GM08714 (cell line): ENCODE measurements around the gene OSBPL5.
"Not testable (repeated sequence)": the region's sequence is repeated elsewhere in the genome, so short reads cannot be mapped to it uniquely, and the experiment has no call there.

ENCODE experiments used
- H3K4me3 ChIP-seq: fragments of 200-500 bp; sonication (Bioruptor generic); 2 replicates; pipeline ENCODE4 v1.5.1; 2014; ENCODE audit warnings: mild to moderate bottlenecking, low read length, inconsistent platforms
- ZNF274 ChIP-seq: IDR thresholded peaks from 2 replicates; pipeline ENCODE4 v1.6.1; 2012; ENCODE audit warnings: mild to moderate bottlenecking, low read depth, low read length

Gene OSBPL5

GRCh38 chr11:3180869-3181268, 15.8 kb upstream of the OSBPL5 start:
- no peak for TF ChIP-seq ZNF274
- H3K4me3 ChIP-seq, result no peak overlapping the region

- H3K4me3 ChIP-seq, result no peak overlapping the region
- TF ChIP-seq ZNF274, result no peak
These were observed 13.2 kb upstream of the OSBPL5 start for GRCh38 chr11:3178349-3178748.

DNA sequence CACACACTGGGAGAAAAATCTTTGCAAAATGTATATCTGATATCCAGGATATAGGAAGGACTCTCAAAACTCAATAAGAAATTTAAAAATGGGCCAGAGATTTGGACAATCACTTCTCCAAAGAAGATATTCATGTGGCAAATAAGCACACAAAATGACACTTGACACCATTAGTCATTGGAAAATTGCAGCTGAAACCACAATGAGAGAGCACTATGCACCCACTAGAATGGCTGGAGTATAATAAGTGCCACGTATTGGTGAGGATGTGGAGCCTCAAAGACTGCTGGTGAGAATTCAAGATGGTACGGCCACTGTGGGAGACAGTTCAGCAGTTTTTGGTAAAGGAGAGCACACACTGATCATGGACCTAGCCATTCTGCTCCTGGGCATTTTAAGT, 12.8 kb upstream of the OSBPL5 start:
- no peak for TF ChIP-seq ZNF274
- no peak overlapping the region for H3K4me3 ChIP-seq

- H3K4me3 ChIP-seq, result no peak overlapping the region
- TF ChIP-seq ZNF274, result no peak
These were observed 11.4 kb upstream of the OSBPL5 start for GRCh38 chr11:3176487-3176886.

GRCh38 chr11:3175194-3175593, 10.1 kb upstream of the OSBPL5 start:
- TF ChIP-seq ZNF274, result no peak
- H3K4me3 ChIP-seq, result no peak overlapping the region

DNA sequence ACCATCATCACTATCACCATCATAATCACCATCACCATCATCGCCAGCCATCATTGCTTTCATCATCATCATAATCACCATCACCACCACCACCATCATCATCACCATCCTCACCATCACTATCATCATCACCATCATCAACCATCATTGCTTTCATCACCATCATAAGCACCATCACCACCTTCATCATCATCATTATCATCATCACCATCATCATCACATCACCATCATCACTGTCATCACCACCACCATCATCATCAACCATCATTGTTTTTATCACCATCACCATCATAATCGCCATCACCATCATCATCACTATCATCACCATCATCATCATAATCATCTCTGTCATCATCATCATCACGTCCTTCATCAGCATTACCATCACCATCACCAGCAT, 9.3 kb upstream of the OSBPL5 start:
- H3K4me3 ChIP-seq, result no peak overlapping the region
- TF ChIP-seq ZNF274, result no peak

DNA sequence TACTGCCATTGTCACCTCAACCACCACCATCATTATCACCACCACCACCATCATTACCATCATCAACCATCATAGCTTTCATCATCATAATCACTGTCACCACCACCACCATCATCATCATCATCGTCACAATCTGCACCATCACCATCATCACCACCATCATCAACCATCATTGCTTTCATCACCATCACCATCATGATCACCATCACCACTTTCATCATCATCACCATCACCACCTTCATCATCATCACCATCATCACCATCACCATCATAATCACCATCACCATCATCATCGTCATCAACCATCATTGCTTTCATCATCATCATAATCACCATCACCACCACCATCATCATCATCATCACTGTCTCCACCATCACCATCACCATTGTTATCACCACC, 8.7 kb upstream of the OSBPL5 start:
- H3K4me3 ChIP-seq, result no peak overlapping the region
- TF ChIP-seq ZNF274, result no peak

DNA sequence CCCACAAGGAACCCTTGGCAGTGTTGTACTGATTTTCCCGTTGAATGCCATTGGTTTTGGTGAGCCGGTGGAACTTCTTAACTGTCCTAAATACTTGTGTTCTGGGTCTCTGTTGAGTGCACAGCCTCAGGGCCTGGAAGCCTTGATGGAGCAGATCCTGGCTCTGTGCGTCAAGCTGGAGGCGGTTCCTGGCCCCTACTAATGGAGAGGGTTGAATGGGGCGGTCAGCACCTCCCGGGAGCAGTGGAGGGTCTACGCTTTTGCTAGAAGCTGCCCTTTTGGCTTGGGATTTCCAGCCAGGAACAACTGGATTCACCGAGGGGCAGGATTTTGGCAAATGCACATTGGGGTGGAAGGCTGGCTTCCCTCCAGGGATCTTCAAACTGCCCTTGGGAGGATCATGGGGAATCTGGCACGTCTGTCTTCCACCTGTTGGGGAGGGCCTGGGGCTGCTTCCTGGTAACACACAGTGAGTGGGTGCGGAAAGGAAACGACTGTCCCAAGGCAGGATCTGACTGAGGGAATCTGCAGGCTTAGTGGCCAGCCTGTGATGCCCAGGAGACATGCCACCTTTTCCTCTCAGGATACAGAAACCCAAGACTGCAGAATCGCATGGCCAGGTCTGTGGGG, 6.9 kb upstream of the OSBPL5 start:
- no peak for TF ChIP-seq ZNF274
- no peak overlapping the region for H3K4me3 ChIP-seq

DNA sequence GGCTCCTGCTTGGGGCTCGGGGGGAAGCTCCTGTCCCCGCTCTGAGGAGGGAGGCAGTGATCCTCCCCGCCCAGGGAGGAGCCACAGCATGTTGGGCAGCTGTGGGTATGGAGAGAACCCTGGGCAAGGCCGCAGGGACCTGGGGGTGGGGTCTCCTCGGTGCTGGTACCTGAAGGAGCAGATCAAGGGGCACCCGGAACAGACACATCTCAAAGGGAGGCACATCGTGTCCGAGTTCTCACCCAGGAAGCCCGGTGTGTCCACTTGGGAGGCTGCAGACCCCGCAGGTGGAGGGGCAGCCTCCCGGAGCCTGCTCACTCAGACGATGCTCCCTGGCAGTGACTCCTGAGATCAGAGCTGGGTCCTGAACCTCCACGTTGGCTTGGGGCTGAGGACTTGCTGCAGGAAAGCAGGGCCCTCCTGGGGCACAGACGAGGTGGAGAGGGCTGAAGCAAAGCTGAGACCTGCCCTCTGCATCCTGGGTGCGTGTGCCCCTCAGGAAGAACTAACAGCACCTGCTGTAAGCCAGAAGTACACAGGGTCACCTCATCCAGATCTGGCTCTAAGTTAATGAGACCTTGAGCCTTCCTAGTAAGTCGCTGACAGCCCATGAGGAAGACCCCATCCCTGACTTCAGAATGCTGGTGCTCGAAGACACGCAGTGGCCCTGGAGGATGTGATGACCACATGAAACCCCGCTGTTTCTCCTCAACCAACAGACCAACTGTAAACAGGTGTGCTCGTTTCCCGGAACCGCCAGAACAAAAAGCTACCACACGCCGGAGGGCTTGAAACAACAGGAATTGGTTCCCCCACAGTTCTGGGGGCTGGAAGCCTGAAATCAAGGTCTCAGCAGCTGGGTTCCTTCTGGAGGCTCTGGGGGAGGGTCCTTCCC, 5.9 kb upstream of the OSBPL5 start:
- no peak for TF ChIP-seq ZNF274
- H3K4me3 ChIP-seq, result no peak overlapping the region

- no peak for TF ChIP-seq ZNF274
- no peak overlapping the region for H3K4me3 ChIP-seq
These were observed 5.1 kb upstream of the OSBPL5 start for GRCh38 chr11:3170044-3170755.

GRCh38 chr11:3169255-3170043, 4.3 kb upstream of the OSBPL5 start:
- no peak for TF ChIP-seq ZNF274
- H3K4me3 ChIP-seq, result no peak overlapping the region

DNA sequence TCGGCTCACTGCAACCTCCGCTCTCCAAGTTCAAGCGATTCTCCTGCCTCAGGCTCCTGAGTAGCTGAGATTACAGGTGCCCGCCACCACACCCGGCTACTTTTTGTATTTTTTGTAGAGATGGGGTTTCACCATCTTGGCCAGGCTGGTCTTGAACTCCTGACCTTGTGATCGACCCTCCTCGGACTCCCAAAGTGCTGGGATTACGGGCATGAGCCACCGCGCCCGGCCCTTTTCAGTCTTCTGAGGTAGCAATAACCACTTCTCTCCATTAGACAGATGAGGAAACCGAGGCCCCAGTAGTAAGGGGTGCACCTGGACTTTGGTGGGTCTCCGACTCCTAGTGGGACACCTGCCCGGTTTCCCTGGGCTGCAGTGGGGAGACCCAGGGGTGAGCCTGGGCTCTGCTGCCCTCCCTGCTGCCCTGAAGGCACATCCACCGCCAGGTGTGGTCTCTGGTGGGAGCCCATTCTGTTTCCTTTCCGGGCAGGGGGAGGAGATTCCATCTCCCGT, 3.7 kb upstream of the OSBPL5 start:
- H3K4me3 ChIP-seq, result not testable (repeated sequence)

- no peak overlapping the region for H3K4me3 ChIP-seq
- no peak for TF ChIP-seq ZNF274
These were observed 2.3 kb upstream of the OSBPL5 start for GRCh38 chr11:3167143-3168119.
